ENCODE results near the gene ANKRD27.
"Not testable (repeated sequence)": the region's sequence is repeated elsewhere in the genome, so short reads cannot be mapped to it uniquely, and the experiment has no call there.

GRCh38 chr19:32572700-32573491 is 102.1 kb downstream of the ANKRD27 start:
- TF ChIP-seq CTCF (IDR thresholded peaks at IDR 0.05); EZH2 (IDR thresholded peaks at IDR 0.05; ENCODE audit: borderline replicate concordance, insufficient read depth, low read depth, low read length, poor library complexity, severe bottlenecking): not testable (repeated sequence)
